DOHH2 (cell line): ENCODE measurements around the gene LRFN4.

Experiments used
- H3F3A ChIP-seq: fragments of 200-600 bp; sonication (generic), shearing (Covaris generic); 2 replicates; pipeline ENCODE4 v1.6.0; 2016; ENCODE audit warnings: antibody characterized with exemption, mild to moderate bottlenecking; ENCODE audit not compliant: control insufficient read depth, insufficient read depth
- H3K27ac ChIP-seq: fragments of 200-600 bp; sonication (generic); 2 replicates; pipeline ENCODE4 v1.5.1; 2014; ENCODE audit warnings: low read depth, mild to moderate bottlenecking, low read length, moderate library complexity
- H3K27me3 ChIP-seq: fragments of 200-600 bp; sonication (generic); 2 replicates; pipeline ENCODE4 v1.6.1; 2014; ENCODE audit warnings: mild to moderate bottlenecking, low read length, mixed read lengths; ENCODE audit not compliant: control insufficient read depth
- H3K36me3 ChIP-seq: fragments of 200-600 bp; sonication (generic); 2 replicates; pipeline ENCODE4 v1.6.1; 2014; ENCODE audit warnings: mild to moderate bottlenecking, low read length, moderate library complexity, mixed read lengths; ENCODE audit not compliant: control insufficient read depth
- H3K4me1 ChIP-seq: fragments of 200-600 bp; sonication (generic); 2 replicates; pipeline ENCODE4 v1.6.1; 2014; ENCODE audit warnings: mild to moderate bottlenecking, low read length, mixed read lengths; ENCODE audit not compliant: control insufficient read depth
- H3K4me2 ChIP-seq: fragments of 200-600 bp; sonication (generic); 2 replicates; pipeline ENCODE4 v1.6.0; 2014; ENCODE audit warnings: mild to moderate bottlenecking, low read length, moderate library complexity
- H3K4me3 ChIP-seq: fragments of 200-600 bp; sonication (generic); 2 replicates; pipeline ENCODE4 v1.5.1; 2014; ENCODE audit warnings: mild to moderate bottlenecking, low read length, mixed read lengths
- H3K79me2 ChIP-seq: fragments of 200-600 bp; sonication (generic); 2 replicates; pipeline ENCODE4 v1.6.1; 2014; ENCODE audit warnings: mild to moderate bottlenecking, low read length, mixed read lengths; ENCODE audit not compliant: control insufficient read depth
- H3K9me2 ChIP-seq: fragments of 200-600 bp; sonication (generic); replicated peaks from 2 replicates; pipeline ENCODE4 v1.6.1; 2014; ENCODE audit warnings: mild to moderate bottlenecking, low read length, mixed read lengths; ENCODE audit not compliant: control insufficient read depth
- H3K9me3 ChIP-seq: fragments of 200-600 bp; sonication (generic); 2 replicates; pipeline ENCODE4 v1.6.1; 2014; ENCODE audit warnings: antibody characterized with exemption, low read length, mixed read lengths; ENCODE audit not compliant: control insufficient read depth, insufficient read depth
- H4K20me1 ChIP-seq: fragments of 200-600 bp; sonication (generic); 2 replicates; pipeline ENCODE4 v1.6.0; 2014; ENCODE audit warnings: low read depth, mild to moderate bottlenecking, antibody characterized with exemption, low read length, moderate library complexity; ENCODE audit not compliant: control insufficient read depth, insufficient read depth
- EZH2phosphoT487 ChIP-seq: fragments of 200-600 bp; sonication (generic); IDR thresholded peaks from 2 replicates; pipeline ENCODE4 v1.6.1; 2017; ENCODE audit warnings: borderline replicate concordance, mild to moderate bottlenecking, antibody characterized with exemption, low read length, moderate library complexity, mixed read lengths
- TF ChIP-seq, protein P1 (sequence below): fragments of 200-600 bp; sonication (generic); IDR thresholded peaks from one replicate; pipeline ENCODE4 v1.5.1; 2014; ENCODE audit warnings: antibody characterized with exemption, mild to moderate bottlenecking, low read depth, low read length; ENCODE audit not compliant: poor library complexity, severe bottlenecking

The LRFN4 gene

GRCh38 chr11:66834539-66834845 is 22.4 kb upstream of the LRFN4 start:
- TF ChIP-seq, protein P1, sequence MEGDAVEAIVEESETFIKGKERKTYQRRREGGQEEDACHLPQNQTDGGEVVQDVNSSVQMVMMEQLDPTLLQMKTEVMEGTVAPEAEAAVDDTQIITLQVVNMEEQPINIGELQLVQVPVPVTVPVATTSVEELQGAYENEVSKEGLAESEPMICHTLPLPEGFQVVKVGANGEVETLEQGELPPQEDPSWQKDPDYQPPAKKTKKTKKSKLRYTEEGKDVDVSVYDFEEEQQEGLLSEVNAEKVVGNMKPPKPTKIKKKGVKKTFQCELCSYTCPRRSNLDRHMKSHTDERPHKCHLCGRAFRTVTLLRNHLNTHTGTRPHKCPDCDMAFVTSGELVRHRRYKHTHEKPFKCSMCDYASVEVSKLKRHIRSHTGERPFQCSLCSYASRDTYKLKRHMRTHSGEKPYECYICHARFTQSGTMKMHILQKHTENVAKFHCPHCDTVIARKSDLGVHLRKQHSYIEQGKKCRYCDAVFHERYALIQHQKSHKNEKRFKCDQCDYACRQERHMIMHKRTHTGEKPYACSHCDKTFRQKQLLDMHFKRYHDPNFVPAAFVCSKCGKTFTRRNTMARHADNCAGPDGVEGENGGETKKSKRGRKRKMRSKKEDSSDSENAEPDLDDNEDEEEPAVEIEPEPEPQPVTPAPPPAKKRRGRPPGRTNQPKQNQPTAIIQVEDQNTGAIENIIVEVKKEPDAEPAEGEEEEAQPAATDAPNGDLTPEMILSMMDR = peak; percentile 10
- no peak for TF ChIP-seq EZH2phosphoT487
- Histone ChIP-seq H3K36me3 (peaks cover 19% of the 10 kb centered on the region), H3K27me3 (no peaks in the 10 kb centered on the region), H3K9me2 (no peaks in the 10 kb centered on the region), H3F3A (peaks cover 31% of the 10 kb centered on the region), H3K4me3 (no peak overlapping the region), H3K27ac (0 out of 2 replicates have a peak overlapping the region, but pooled peaks have one; percentile 12), H3K79me2 (peaks cover 8% of the 10 kb centered on the region), H3K4me2 (peak overlapping the region; percentile 23), H3K4me1 (peaks cover 29% of the 10 kb centered on the region), H4K20me1 (no peaks in the 10 kb centered on the region), H3K9me3 (no peaks in the 10 kb centered on the region)

GRCh38 chr11:66834943-66835342 is 21.9 kb upstream of the LRFN4 start:
- H3K4me2 ChIP-seq = peak overlapping the region; percentile 23

DNA sequence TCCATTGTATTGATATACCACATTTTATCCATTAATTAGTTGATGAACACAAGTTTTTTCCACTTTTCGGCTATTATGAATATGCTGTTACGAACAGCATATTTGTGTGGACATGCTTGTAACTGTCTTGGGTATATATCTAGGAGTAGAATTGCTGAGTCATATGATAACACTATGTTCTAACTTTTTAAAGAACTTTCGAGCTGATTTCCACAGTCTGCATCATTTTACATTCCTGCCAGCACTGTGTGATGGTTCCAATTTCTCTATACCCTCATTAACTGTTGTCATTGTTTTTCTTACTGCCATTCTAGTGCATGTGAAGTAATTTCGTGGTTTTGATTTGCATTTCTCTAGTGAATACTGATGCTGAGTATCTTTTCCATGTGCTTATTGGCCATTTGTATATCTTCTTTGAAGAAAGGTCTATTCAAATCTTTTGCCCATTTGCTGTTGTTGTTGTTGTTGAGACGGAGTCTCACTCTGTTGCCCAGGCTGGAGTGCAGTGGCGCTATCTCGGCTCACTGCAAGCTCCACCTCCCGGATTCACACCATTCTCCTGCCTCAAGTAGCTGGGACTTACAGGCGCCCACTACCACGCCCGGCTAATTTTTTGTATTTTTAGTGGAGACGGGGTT is 21.0 kb upstream of the LRFN4 start:
- H3K9me3 ChIP-seq = no peaks in the 10 kb centered on the region
- no peaks in the 10 kb centered on the region for H3K27me3 ChIP-seq
- 0 out of 2 replicates have a peak overlapping the region, but pooled peaks have one; percentile 22 for H3K27ac ChIP-seq
- H3K79me2 ChIP-seq = peaks cover 21% of the 10 kb centered on the region
- no peak overlapping the region for H3K4me3 ChIP-seq
- peaks cover 30% of the 10 kb centered on the region for H3F3A ChIP-seq
- H3K36me3 ChIP-seq = peaks cover 33% of the 10 kb centered on the region
- 0 out of 2 replicates have a peak, but pooled peaks cover 2% of the 10 kb centered on the region for H4K20me1 ChIP-seq
- peaks cover 42% of the 10 kb centered on the region for H3K4me1 ChIP-seq
- no peak for TF ChIP-seq EZH2phosphoT487
- no peaks in the 10 kb centered on the region for H3K9me2 ChIP-seq
- peak overlapping the region; percentile 6; the same call in 1 of the 2 replicates for H3K4me2 ChIP-seq

More at GRCh38 chr11:66834943-66835342, 21.9 kb upstream of the LRFN4 start:
- Histone ChIP-seq H3K27me3 (no peaks in the 10 kb centered on the region), H3K4me3 (no peak overlapping the region), H3F3A (peaks cover 33% of the 10 kb centered on the region), H3K79me2 (peaks cover 12% of the 10 kb centered on the region), H3K27ac (0 out of 2 replicates have a peak overlapping the region, but pooled peaks have one; percentile 12), H3K9me3 (no peaks in the 10 kb centered on the region), H3K4me1 (peaks cover 32% of the 10 kb centered on the region), H3K36me3 (peaks cover 23% of the 10 kb centered on the region), H3K9me2 (no peaks in the 10 kb centered on the region), H4K20me1 (0 out of 2 replicates have a peak, but pooled peaks cover under 1% of the 10 kb centered on the region)
- TF ChIP-seq, protein P1 = no peak
- no peak for TF ChIP-seq EZH2phosphoT487
